Measurements from ENCODE around the gene NPC1L1. TPM values are rescaled to one million over a fixed set of nuclear protein-coding genes. Genes with fewer than 3 reads are reported as not detected.

The NPC1L1 gene
- total RNA-seq, 2 donors from 2014 or later, result 0.85 to 2.2 TPM

DNA sequence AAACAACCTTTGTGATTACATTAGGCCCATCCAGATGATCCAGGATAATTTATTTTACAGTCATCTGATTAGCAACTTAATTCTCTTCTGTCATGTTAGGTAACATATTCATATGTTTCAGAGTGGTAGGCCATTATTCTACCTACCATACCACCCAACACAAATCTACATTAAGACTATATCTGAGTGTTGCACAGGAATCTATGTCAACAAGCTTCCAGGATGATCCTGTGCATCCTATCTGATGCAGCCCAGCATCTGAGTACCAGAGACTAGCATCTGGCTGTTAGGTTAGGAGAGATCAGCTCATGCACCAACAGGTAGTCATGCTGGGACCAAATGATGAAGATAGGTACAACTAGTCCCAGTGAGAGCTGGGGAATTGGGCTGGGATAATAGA lies 33.9 kb upstream of the NPC1L1 start:
- H3K9me3 ChIP-seq, result no peaks in the 10 kb centered on the region
- no peak overlapping the region for H3K27ac ChIP-seq
- no peak for DNase-seq (ENCODE audit: low spot score)

DNA sequence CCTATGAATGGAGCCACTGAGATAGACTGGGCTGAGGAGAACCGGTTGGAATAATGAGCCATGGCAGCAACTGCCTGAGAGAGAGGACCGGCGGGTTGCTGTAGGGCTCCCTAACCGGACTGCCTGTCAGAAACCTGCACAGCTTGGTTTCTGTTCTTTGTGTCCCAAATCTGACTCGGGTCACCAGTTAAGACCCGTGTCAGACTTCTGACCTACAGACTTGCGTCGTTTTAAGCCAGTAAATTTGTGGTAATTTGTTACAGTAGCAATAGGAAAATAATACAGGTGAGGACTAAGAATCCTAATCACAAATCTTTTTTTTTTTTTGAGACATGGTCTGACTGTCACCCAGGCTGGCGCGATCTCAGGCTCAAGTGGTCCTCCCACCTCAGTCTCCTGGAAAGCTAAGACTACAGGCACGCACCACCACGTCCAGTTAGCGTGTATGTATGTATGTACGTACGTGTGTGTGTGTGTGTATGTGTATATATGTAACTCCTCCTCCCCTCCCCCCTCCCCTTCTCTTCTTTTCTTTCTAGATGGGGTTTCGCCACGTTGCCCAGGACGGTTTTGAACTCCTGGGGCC lies 33.2 kb upstream of the NPC1L1 start:
- peaks cover 38% of the 10 kb centered on the region for H3K36me3 ChIP-seq

More for the DNA sequence above, 33.9 kb upstream of the NPC1L1 start:
- Histone ChIP-seq H3K4me3 (no peak overlapping the region), H3K27me3 (replicated peaks; ENCODE audit: insufficient read depth) (no peaks in the 10 kb centered on the region), H3K36me3 (peaks cover 37% of the 10 kb centered on the region), H3K4me1 (ENCODE audit: control insufficient read depth in 1 of 2, low read depth in 2 of 2) (peaks cover 6 to 30% of the 10 kb centered on the region in 2 donors)
- TF ChIP-seq, protein P1, sequence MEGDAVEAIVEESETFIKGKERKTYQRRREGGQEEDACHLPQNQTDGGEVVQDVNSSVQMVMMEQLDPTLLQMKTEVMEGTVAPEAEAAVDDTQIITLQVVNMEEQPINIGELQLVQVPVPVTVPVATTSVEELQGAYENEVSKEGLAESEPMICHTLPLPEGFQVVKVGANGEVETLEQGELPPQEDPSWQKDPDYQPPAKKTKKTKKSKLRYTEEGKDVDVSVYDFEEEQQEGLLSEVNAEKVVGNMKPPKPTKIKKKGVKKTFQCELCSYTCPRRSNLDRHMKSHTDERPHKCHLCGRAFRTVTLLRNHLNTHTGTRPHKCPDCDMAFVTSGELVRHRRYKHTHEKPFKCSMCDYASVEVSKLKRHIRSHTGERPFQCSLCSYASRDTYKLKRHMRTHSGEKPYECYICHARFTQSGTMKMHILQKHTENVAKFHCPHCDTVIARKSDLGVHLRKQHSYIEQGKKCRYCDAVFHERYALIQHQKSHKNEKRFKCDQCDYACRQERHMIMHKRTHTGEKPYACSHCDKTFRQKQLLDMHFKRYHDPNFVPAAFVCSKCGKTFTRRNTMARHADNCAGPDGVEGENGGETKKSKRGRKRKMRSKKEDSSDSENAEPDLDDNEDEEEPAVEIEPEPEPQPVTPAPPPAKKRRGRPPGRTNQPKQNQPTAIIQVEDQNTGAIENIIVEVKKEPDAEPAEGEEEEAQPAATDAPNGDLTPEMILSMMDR (IDR thresholded peaks at IDR 0.05), result no peak
- no peak for ATAC-seq (ENCODE audit: insufficient number of reproducible peaks, low FRiP score, low read depth)

DNA sequence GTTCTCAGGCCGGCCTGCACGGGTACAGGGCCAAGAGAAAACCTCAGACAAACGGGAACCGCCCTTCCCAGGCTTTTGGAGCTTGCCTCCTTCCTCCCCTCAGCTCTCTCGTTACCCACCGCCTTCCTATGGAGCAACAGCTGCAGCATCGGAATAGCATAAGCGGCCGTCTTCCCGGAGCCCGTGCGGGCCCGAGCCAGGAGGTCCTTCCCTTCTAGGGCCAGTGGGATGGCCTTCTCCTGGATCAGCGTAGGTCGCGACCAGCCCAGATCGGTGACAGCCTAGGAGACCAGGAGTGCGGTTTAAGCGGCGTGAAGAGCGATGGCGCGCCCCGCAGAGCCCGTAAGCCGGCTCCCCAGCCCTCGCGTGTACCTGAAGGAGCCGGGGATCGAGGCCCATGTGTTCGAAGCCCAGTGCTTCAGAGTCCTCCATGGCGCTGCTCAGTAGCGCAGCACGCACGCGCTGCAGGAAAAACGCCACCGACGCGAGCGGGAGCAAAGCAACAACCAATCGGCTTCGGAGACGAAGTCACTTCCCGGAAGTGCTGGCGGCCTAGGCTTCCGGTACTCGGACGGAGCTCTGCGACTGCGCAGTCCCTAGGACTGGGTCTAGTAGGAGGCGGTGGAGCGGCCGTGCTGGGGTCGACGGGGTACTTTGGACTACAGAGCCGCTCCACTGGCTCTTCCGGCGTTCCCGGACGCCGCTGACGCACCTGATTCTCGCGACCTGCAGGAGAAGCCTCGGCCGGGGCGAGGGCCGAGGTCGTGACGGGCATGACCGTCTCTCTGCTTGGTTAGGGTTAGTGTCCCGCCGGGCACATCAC lies 32.5 kb upstream of the NPC1L1 start, which contains the start of gene DDX56:
Gene DDX56, minus strand, starts transcription at position 445 of the 823 bp plus-strand sequence. Its CDS starts 13 bp downstream, at position 432.
- TF ChIP-seq, protein P1 (IDR thresholded peaks at IDR 0.05), result no peak
- peak within 1 kb of the TSS; percentile 81 to 91 for H3K27ac ChIP-seq
- peaks cover 6 to 26% of the 10 kb centered on the region in 2 donors for H3K4me1 ChIP-seq (ENCODE audit: control insufficient read depth in 1 of 2, low read depth in 2 of 2)
- no peaks in the 10 kb centered on the region for H3K27me3 ChIP-seq (replicated peaks; ENCODE audit: insufficient read depth)
- H3K9me3 ChIP-seq, result no peaks in the 10 kb centered on the region
- H3K4me3 ChIP-seq, result peak within 1 kb of the TSS; percentile 77
- H3K36me3 ChIP-seq, result peaks cover 39% of the 10 kb centered on the region
- ATAC-seq (ENCODE audit: insufficient number of reproducible peaks, low FRiP score, low read depth) (peak; percentile 91), DNase-seq (ENCODE audit: low spot score) (peak; percentile 82)

More for the DNA sequence above, 33.2 kb upstream of the NPC1L1 start:
- H3K4me1 ChIP-seq (ENCODE audit: control insufficient read depth in 1 of 2, low read depth in 2 of 2), result peaks cover 6 to 26% of the 10 kb centered on the region in 2 donors
- H3K9me3 ChIP-seq, result no peaks in the 10 kb centered on the region
- DNase-seq (ENCODE audit: low spot score) (no peak), ATAC-seq (ENCODE audit: insufficient number of reproducible peaks, low FRiP score, low read depth) (no peak)
- peak overlapping the region; percentile 81 to 91 for H3K27ac ChIP-seq
- peak overlapping the region; percentile 77 for H3K4me3 ChIP-seq
- no peaks in the 10 kb centered on the region for H3K27me3 ChIP-seq (replicated peaks; ENCODE audit: insufficient read depth)
- TF ChIP-seq, protein P1 (IDR thresholded peaks at IDR 0.05), result no peak

DNA sequence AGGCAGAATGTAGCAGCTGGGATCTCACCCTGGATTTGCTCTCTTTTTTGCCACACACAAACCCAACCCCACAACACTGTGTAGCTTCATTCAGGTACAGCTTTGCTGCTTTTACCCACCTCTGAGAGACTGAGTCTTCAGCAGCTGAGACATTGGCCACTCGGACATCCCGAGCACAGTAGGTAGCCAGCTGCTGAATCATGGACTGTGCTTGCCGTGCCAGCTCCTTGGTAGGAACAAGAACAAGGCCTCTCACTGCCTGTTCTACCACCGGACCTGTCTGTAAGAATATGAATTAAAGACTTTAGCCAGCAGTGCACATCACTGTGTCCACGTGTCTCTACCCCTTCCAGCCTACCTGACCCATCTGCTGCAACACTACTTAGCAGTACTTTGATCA lies 31.6 kb upstream of the NPC1L1 start:
- no peaks in the 10 kb centered on the region for H3K27me3 ChIP-seq (replicated peaks; ENCODE audit: insufficient read depth)
- TF ChIP-seq, protein P1 (IDR thresholded peaks at IDR 0.05), result no peak
- no peak overlapping the region for H3K27ac ChIP-seq
- H3K9me3 ChIP-seq, result no peaks in the 10 kb centered on the region
- ATAC-seq (ENCODE audit: insufficient number of reproducible peaks, low FRiP score, low read depth) (no peak), DNase-seq (ENCODE audit: low spot score) (no peak)
- peaks cover 6 to 26% of the 10 kb centered on the region in 2 donors for H3K4me1 ChIP-seq (ENCODE audit: control insufficient read depth in 1 of 2, low read depth in 2 of 2)
- H3K36me3 ChIP-seq, result peaks cover 48% of the 10 kb centered on the region
- H3K4me3 ChIP-seq, result peak overlapping the region; percentile 77

DNA sequence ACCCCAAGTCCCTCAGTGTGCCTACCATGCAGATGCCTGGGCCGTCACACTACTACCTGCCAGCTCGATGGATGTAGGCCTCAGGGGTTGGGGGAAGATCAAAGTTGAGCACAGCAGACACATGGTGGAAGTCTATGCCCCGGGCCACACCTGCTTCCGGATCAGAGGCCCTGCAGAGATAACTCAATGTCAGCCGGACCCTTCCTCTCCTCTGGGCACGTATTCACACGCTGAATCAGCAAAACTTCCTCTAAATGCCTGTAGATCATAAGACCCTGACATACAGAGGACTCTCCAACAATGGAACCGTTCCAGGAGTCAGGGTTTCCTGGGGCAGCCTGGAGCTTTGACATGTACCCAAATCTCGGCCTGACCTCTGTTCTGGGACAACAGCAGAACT lies 28.8 kb upstream of the NPC1L1 start:
- ATAC-seq (ENCODE audit: insufficient number of reproducible peaks, low FRiP score, low read depth) (no peak), DNase-seq (ENCODE audit: low spot score) (no peak)
- peaks cover 63% of the 10 kb centered on the region for H3K36me3 ChIP-seq
- no peaks in the 10 kb centered on the region for H3K27me3 ChIP-seq (replicated peaks; ENCODE audit: insufficient read depth)
- peaks cover 6 to 22% of the 10 kb centered on the region in 2 donors for H3K4me1 ChIP-seq (ENCODE audit: control insufficient read depth in 1 of 2, low read depth in 2 of 2)
- TF ChIP-seq, protein P1 (IDR thresholded peaks at IDR 0.05), result no peak
- no peaks in the 10 kb centered on the region for H3K9me3 ChIP-seq
- no peak overlapping the region for H3K27ac ChIP-seq
- no peak overlapping the region for H3K4me3 ChIP-seq
